AG04450 (cell line): ENCODE data around the gene LGALS1. TPM values are rescaled to one million over a fixed set of nuclear protein-coding genes. Genes with fewer than 3 reads are reported as not detected.
A peak's percentile ranks its signal among the peaks of the same experiment; 100 is the strongest.

Experiments used
- CTCF ChIA-PET: fragments of 300-600, 350-600 bp; formaldehyde crosslinking; extraction: SDS; loops from one replicate; lab custom pipeline; 2022; ENCODE audit warnings: antibody characterized with exemption, inconsistent platforms; lab: Charles Lee
- POLR2A ChIA-PET: fragments of 350-600 bp; formaldehyde crosslinking; extraction: SDS; loops from one replicate; lab custom pipeline; 2021; ENCODE audit warnings: antibody characterized with exemption, inconsistent platforms; lab: Yijun Ruan, JAX
- DNase-seq: peaks from one replicate; pipeline ENCODE4 v3.0.0-alpha.2; 2011; ENCODE audit warnings: low read depth, low spot score
- H3K27ac ChIP-seq: one replicate; pipeline ENCODE4 v1.5.1; 2012; ENCODE audit warnings: low read depth, low read length, control low read depth
- H3K27me3 ChIP-seq: one replicate; pipeline ENCODE4 v1.6.0; 2012; ENCODE audit warnings: low read length; ENCODE audit not compliant: control insufficient read depth, insufficient read depth
- H3K4me3 ChIP-seq: 2 replicates; pipeline ENCODE4 v1.5.1; 2011; ENCODE audit warnings: mild to moderate bottlenecking, low read depth, low read length, control low read depth
- H3K9me3 ChIP-seq: 2 replicates; pipeline ENCODE4 v1.5.1; 2012; ENCODE audit warnings: low read length; ENCODE audit not compliant: control insufficient read depth, insufficient read depth
- polyA plus RNA-seq: library from polyadenylated mRNA; depleted of rRNA; stranded (reverse); fragments of >200 nt; gene quantifications from 2 replicates; pipeline ENCODE4 v1.2.3, GENCODE V29; 2011
- TF ChIP-seq, protein P1 (sequence below): IDR thresholded peaks from 2 replicates; pipeline ENCODE4 v1.5.1; 2011; ENCODE audit warnings: low read depth, low read length, control low read depth, inconsistent platforms

Gene LGALS1
- polyA plus RNA-seq, 1 experiment, result 5,926 TPM

- Histone ChIP-seq H3K27ac (no peak within 1 kb of the TSS), H3K27me3 (no peaks in the 10 kb centered on the region), H3K4me3 (peak within 1 kb of the TSS; percentile 48), H3K9me3 (no peaks in the 10 kb centered on the region)
- ChIA-PET POLR2A (interaction anchor here (0.6 to 1.0 kb wide), 3 partner anchors 17 to 111 kb away, joined by 3 read pairs; partner anchors contain the start of gene GCAT), CTCF (interaction anchor here (0.5 to 1.7 kb wide), 8 partner anchors 14 to 132 kb away, joined by 3 to 22 read pairs (median 5); no protein-coding TSS in a partner anchor)
- TF ChIP-seq, protein P1, sequence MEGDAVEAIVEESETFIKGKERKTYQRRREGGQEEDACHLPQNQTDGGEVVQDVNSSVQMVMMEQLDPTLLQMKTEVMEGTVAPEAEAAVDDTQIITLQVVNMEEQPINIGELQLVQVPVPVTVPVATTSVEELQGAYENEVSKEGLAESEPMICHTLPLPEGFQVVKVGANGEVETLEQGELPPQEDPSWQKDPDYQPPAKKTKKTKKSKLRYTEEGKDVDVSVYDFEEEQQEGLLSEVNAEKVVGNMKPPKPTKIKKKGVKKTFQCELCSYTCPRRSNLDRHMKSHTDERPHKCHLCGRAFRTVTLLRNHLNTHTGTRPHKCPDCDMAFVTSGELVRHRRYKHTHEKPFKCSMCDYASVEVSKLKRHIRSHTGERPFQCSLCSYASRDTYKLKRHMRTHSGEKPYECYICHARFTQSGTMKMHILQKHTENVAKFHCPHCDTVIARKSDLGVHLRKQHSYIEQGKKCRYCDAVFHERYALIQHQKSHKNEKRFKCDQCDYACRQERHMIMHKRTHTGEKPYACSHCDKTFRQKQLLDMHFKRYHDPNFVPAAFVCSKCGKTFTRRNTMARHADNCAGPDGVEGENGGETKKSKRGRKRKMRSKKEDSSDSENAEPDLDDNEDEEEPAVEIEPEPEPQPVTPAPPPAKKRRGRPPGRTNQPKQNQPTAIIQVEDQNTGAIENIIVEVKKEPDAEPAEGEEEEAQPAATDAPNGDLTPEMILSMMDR, result peak; percentile 66
- DNase-seq, result peak; percentile 78
Observed at GRCh38 chr22:37696657-37697537, 21.5 kb downstream of the LGALS1 start, which contains the start of gene TRIOBP. TSS of gene TRIOBP (plus strand) at chr22:37697048. CDS start at chr22:37701366, 4,318 bp downstream.

DNA sequence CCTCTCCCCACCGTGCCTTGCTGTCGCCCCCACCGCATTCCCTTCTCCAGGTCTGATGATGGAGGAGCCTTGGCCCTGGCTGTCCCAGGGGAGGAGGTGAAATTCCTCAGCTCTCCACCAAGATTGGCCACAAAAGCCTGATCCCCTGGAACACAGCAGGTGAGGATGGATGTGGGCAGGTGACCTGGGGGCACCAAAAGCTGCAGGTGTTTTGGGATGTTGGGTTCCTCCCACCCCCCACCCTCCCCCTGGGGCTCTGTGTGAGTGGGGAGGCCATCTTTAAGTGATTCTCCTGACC lies 22.1 kb downstream of the LGALS1 start:
- Histone ChIP-seq H3K9me3 (no peaks in the 10 kb centered on the region), H3K27ac (no peak overlapping the region), H3K4me3 (peak overlapping the region; percentile 45; the same call in 1 of the 2 replicates), H3K27me3 (no peaks in the 10 kb centered on the region)
- TF ChIP-seq, protein P1, result no peak
- DNase-seq, result no peak
- ChIA-PET CTCF (interaction anchor here (0.5 to 1.7 kb wide), 6 partner anchors 17 to 132 kb away, joined by 3 to 7 read pairs (median 4); no protein-coding TSS in a partner anchor), POLR2A (interaction anchor here (0.6 kb wide), 1 partner anchor 65 kb away, joined by 3 read pairs; no protein-coding TSS in a partner anchor)

DNA sequence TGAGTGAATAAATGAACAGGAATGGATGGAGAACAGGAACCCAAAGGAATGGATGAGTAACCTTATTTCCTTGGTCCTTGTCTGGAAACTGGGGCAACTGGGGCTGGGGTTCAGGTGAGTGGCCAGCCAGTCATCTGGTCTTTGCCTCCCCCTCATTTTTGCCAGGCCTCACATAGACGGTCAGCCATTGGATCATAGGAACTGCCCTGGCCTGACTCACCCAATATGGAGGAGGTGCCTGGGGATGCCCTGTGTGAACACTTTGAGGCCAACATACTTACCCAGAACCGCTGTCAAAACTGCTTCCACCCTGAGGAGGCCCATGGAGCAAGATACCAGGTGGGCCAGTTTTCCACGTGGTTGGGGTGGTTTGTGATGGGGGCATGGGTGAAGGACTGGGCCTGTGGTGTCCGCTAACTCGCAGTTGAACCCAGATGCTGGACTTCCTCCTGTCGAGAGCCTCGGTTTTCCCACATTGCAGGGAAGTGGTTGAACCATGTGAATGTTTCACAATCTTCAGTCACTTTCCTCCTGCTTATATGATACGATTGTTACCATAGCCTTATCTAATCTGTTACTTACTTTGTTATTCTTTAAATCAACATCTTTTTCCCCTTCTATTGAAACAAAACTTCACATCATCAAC lies 25.8 kb downstream of the LGALS1 start:
- CTCF ChIA-PET, result no interaction called here

GRCh38 chr22:37703906-37704305 lies 28.5 kb downstream of the LGALS1 start:
- ChIA-PET POLR2A (no interaction called here), CTCF (interaction anchor here (1.2 kb wide), 1 partner anchor 31 kb away, joined by 4 read pairs; no protein-coding TSS in a partner anchor)
- no peak for DNase-seq
- peaks cover under 1% of the 10 kb centered on the region; the same call in 1 of the 2 replicates for H3K9me3 ChIP-seq
- no peak overlapping the region for H3K27ac ChIP-seq
- no peak overlapping the region for H3K4me3 ChIP-seq
- TF ChIP-seq, protein P1, result no peak
- no peaks in the 10 kb centered on the region for H3K27me3 ChIP-seq

More for the DNA sequence above, 25.8 kb downstream of the LGALS1 start:
- no peak overlapping the region for H3K4me3 ChIP-seq
- H3K27me3 ChIP-seq, result no peaks in the 10 kb centered on the region
- no peaks in the 10 kb centered on the region for H3K9me3 ChIP-seq
- H3K27ac ChIP-seq, result no peak overlapping the region
- DNase-seq, result no peak
- TF ChIP-seq, protein P1, result no peak
- POLR2A ChIA-PET, result no interaction called here
